NCI-H345 (cell line): ENCODE measurements around the gene AKT1S1.
A peak's percentile ranks its signal among the peaks of the same experiment; 100 is the strongest.

ENCODE experiments used
- DNase-seq: peaks from one replicate; lab custom pipeline; 2025; lab: John Stamatoyannopoulos, UW

Gene AKT1S1

DNA sequence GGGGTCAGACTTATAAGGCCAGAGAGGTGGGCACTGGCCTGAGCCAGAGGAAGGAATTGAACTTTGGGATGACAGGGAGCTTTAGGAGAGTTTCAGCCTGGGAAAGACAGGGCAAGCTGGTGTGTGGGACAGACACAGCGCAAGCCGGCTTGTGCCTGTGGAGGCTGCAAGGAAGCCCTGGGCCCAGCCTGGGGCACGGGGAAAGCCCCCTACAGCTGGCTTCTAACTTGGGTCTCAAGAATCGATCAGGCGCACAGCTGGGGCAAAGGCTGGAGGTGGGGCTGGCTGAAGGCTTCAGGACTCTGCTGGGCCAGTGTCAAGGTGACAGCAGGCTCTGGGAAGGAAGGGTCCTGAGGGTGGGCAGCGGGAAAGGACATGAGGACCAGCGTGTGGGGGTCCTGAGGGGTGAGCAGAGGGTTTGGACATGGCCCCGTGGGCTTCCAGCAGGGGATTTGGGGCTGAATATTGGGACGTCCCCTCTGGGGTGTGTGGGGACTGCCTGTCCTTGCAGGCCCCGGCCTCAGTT is 23.2 kb downstream of the AKT1S1 start:
- no peak for DNase-seq

GRCh38 chr19:49852631-49853126 is 24.5 kb downstream of the AKT1S1 start:
- DNase-seq = no peak

DNA sequence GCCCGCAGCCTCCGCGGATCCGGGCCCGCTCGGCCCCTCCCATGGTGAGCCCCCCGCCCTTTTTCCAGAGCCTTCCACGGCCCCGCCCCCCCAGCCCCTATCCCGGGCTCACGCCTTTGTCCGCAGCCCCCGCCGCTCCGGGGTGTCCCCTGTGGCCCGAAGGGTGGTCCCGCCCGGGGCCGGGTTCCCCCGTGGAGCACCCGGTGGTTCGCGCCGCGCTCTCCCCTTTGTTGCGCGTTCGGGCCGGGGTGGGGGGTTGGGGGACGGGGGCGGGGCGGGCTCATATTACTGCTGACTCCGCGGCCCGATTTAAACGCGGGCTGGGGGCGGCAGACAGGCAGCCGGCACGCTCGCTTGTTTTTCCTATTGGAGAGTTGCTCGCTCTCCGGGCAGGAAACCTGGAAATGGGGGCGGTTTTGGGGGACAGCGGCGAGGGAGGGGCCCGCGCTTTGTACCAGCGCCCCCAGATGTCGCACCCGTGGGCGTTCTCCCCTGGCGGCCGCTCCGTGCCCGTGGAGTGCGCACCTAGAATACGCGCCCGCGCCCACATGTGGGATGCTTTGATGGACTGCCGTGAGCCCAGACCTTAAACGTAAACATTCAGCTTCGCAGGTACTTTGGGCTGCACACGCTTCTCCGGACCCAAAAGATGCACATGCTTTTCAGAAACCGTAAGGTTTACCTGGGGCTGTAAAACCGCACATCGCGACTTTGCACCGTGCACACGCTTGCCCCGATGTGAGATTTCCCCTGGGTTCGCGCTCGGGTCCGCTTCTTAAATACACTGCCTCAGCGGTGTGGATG is 25.5 kb downstream of the AKT1S1 start:
- DNase-seq = peak; percentile 49

- peak; percentile 86 for DNase-seq
Observed at GRCh38 chr19:49850487-49851342, 26.4 kb downstream of the AKT1S1 start, which contains the start of gene PTOV1. PTOV1 (plus strand) TSS chr19:49851159.

DNA sequence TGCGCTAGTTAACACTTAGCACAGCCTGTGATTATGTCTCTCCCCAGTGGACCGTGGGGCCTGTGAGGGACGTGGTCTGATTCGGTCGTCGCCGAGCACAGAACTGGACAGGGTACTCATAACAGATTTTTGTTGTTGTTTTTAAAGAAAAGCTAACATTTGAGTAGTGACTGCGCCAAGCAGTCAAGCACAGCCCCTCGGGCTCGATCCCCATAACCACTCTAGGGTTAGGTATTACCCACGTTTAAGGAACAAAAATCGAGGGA is 27.0 kb downstream of the AKT1S1 start:
- DNase-seq = no peak

GRCh38 chr19:49849433-49850220 is 27.5 kb downstream of the AKT1S1 start:
- DNase-seq = no peak

- DNase-seq = no peak
Observed at GRCh38 chr19:49848938-49849337, 28.2 kb downstream of the AKT1S1 start.

GRCh38 chr19:49847731-49848696 is 29.1 kb downstream of the AKT1S1 start:
- DNase-seq = no peak

DNA sequence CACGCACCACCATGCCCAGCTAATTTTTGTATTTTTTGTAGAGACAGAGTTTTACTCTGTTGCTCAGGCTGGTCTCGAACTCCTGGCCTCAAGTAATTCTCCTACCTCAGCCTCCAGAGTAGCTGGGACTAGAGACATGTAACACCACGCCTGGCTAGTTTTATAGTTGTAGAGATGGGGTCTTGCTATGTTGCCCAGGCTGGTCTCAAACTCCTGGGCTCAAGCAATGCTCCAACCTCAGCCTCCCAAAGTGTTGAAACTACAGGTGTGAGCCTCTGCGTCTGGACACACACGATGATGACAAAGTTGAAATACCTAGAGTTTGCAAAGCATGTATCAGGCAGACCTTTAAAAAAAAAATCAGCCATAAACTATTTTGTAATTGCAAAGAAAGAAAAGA is 30.7 kb downstream of the AKT1S1 start:
- no peak for DNase-seq

GRCh38 chr19:49845414-49845813 is 31.7 kb downstream of the AKT1S1 start:
- no peak for DNase-seq

DNA sequence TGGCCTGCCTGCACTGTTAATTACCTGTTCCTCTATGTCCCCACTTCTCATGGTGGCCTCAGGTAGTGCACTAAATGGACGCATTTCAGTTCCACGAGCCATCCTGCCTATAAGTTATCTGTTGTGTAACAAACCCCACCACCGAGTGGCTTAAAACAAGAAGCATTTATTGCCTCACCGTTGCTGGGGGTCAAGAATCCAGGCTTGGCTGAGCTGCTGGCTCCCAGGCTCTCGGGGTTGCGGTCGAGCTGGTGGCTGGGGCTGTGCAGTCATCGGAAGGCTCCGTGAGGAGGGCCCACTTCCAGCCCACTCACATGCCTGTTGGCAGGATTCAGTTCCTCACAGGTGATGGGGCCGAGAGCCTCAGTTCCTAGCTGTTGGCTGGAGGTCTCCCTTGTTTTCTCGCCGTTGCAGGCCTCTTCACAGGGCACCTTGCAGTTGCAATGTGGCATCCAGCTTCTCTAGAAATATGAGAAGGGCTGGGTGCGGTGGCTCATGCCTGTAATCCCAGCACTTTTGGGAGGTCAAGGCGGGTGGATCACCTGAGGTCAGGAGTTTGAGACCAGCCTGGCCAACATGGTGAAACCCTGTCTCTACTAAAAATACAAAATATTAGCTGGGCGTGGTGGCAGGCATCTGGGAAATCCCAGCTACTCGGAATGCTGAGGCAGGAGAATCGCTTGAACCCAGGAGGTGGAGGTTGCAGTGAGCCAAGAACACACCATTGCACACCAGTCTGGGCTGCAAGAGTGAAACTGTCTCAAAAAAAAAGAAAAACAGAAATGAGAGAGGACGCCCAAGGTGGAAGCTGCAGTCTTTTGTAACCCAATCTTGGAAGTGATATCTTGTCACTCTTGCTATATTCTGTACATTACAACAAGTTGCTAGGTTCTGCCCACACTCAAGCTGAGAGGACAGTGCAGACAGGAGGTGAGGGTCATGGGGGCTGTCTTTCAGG is 32.7 kb downstream of the AKT1S1 start:
- DNase-seq = no peak

DNA sequence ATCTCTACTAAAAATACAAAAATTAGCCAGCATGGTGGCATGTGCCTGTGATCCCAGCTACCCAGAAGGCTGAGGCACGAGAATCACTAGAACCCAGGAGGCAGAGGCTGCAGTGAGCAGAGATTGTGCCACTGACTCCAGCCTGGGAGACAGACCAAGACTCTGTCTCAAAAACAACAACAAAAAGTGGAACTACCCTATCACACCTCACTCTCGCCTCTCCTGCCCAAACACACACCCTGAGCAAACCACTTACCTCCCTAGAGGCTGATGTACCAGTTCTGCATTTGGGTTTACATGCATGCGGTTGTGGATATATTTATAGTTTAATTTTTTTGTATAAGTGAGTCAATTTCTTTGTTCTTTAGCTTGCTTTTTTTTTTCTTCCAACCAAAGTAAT is 33.9 kb downstream of the AKT1S1 start:
- DNase-seq = no peak

GRCh38 chr19:49840736-49841249 is 36.4 kb downstream of the AKT1S1 start:
- DNase-seq = no peak

- DNase-seq = no peak
Observed at GRCh38 chr19:49840321-49840720, 36.8 kb downstream of the AKT1S1 start.

DNA sequence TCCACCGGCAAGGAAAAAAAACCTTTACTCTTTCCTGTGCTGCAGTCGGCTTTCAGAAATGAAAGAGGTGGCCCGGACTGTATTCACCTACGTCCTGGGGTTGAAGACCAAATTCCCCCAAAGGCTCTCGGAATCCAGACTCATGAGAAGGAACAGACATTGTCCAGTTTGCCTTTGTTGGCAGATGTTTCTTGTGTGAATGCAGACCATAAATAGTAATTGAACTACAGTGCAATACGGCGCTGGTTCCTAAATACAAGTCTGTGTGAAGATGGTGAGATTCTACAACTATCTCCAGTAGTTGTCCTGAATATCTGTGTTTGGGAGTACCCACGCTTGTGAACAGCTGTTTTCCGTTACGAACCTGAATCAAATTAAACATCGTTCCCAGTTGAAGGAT is 37.4 kb downstream of the AKT1S1 start:
- no peak for DNase-seq

- no peak for DNase-seq
Observed at GRCh38 chr19:49838885-49839588, 38.1 kb downstream of the AKT1S1 start.

- DNase-seq = no peak
Observed at GRCh38 chr19:49837425-49837824, 39.7 kb downstream of the AKT1S1 start.

DNA sequence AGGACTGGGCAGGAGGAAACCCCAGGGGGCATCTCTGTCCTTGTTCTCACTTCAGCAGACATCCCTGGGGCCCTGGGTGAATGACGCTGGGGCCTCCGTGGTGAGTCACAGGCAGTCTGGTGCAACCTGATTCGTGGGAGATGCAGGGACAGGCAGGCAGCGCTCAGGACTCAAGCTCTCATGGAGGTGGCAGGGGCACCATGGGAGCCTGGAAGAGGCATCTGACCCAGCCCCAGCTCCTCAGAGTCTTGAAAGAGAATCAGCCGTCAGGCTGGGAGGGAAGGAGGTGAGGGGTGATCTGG is 40.2 kb downstream of the AKT1S1 start:
- no peak for DNase-seq
